ENCODE measurements around the gene COL4A3.

COL4A3 gene

DNA sequence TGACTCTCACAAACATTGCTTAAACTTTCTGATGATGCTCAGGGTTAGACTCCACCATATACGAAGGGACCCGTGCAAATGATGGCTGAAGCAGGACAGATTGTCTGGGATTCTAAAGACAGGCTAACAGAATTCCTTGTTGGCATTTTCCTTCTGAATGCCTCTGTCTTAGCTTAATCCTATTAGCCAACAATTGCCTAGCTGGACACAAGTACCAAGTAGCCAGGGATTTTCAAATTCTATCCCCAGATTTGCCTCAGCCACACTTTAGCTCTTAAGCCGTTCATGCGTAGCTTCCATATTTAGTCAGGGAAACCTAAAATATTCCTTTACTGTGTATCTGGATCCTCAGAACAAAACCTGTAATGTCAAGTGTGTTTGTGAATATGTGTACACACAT, 40.0 kb downstream of the COL4A3 start:
- H2AFZ ChIP-seq (ENCODE audit: low read length): no peak overlapping the region

GRCh38 chr2:227205701-227206100, 41.3 kb downstream of the COL4A3 start:
- H3K9ac ChIP-seq (ENCODE audit: low read length): no peak overlapping the region
- H3K36me3 ChIP-seq (ENCODE audit: insufficient read depth, low read length): no peaks in the 10 kb centered on the region; the same call in 1 of the 2 replicates
- no peak overlapping the region for H3K27ac ChIP-seq (ENCODE audit: low read depth, low read length, poor library complexity, severe bottlenecking)
- H3K27me3 ChIP-seq (ENCODE audit: insufficient read depth, low read length): no peaks in the 10 kb centered on the region
- H4K20me1 ChIP-seq (ENCODE audit: insufficient read depth, low read length): no peaks in the 10 kb centered on the region
- no peaks in the 10 kb centered on the region for H3K4me1 ChIP-seq (ENCODE audit: insufficient read depth, low read length, severe bottlenecking)
- no peak overlapping the region for H2AFZ ChIP-seq (ENCODE audit: low read length)
- no peaks in the 10 kb centered on the region for H3K9me2 ChIP-seq (ENCODE audit: low read depth, low read length)
- TF ChIP-seq CTCF (IDR thresholded peaks at IDR 0.05; ENCODE audit: low read length) (no peak), EZH2 (IDR thresholded peaks at IDR 0.05; ENCODE audit: borderline replicate concordance, low read length) (no peak)
- H3K4me3 ChIP-seq (ENCODE audit: low read depth, low read length, poor library complexity, severe bottlenecking): no peak overlapping the region
- no peaks in the 10 kb centered on the region for H3F3A ChIP-seq (ENCODE audit: insufficient read depth, low read length)
- H3K9me3 ChIP-seq (ENCODE audit: low read length): no peaks in the 10 kb centered on the region
- H3K79me2 ChIP-seq (ENCODE audit: insufficient read depth, low read length): no peaks in the 10 kb centered on the region
- no peak overlapping the region for H3K4me2 ChIP-seq (ENCODE audit: low read length)

More for the DNA sequence above, 40.0 kb downstream of the COL4A3 start:
- Histone ChIP-seq H3K9me2 (ENCODE audit: low read depth, low read length) (no peaks in the 10 kb centered on the region), H3K27ac (ENCODE audit: low read depth, low read length, poor library complexity, severe bottlenecking) (no peak overlapping the region), H3K79me2 (ENCODE audit: insufficient read depth, low read length) (no peaks in the 10 kb centered on the region), H3F3A (ENCODE audit: insufficient read depth, low read length) (no peaks in the 10 kb centered on the region), H4K20me1 (ENCODE audit: insufficient read depth, low read length) (no peaks in the 10 kb centered on the region), H3K9ac (ENCODE audit: low read length) (no peak overlapping the region), H3K9me3 (ENCODE audit: low read length) (no peaks in the 10 kb centered on the region), H3K27me3 (ENCODE audit: insufficient read depth, low read length) (no peaks in the 10 kb centered on the region), H3K4me3 (ENCODE audit: low read depth, low read length, poor library complexity, severe bottlenecking) (no peak overlapping the region), H3K4me2 (ENCODE audit: low read length) (no peak overlapping the region), H3K36me3 (ENCODE audit: insufficient read depth, low read length) (no peaks in the 10 kb centered on the region; the same call in 1 of the 2 replicates), H3K4me1 (ENCODE audit: insufficient read depth, low read length, severe bottlenecking) (no peaks in the 10 kb centered on the region)
- no peak for TF ChIP-seq EZH2 (IDR thresholded peaks at IDR 0.05; ENCODE audit: borderline replicate concordance, low read length)

DNA sequence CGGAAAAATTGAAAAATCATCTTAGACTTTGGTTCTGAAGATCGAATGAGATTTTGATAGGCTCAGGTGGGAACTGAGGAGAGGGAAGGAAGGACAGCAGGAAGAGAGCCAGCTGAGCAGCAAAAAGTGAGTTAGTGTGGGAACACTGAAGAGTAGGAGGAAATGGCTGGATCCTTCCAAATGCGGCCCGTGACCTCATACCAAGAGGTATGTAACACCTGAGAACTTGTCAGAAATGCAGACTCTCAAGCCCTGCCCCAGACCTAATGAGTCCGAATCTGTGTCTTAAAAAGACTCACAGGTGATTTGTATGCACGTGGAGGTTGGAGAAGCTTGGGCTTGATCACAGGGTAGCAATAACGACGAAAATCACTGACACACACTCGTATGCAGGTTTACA, 42.0 kb downstream of the COL4A3 start:
- Histone ChIP-seq H3K9me3 (ENCODE audit: low read length) (no peaks in the 10 kb centered on the region), H3K27ac (ENCODE audit: low read depth, low read length, poor library complexity, severe bottlenecking) (no peak overlapping the region), H3K4me2 (ENCODE audit: low read length) (no peak overlapping the region), H3K27me3 (ENCODE audit: insufficient read depth, low read length) (no peaks in the 10 kb centered on the region), H3K79me2 (ENCODE audit: insufficient read depth, low read length) (no peaks in the 10 kb centered on the region), H4K20me1 (ENCODE audit: insufficient read depth, low read length) (no peaks in the 10 kb centered on the region), H3F3A (ENCODE audit: insufficient read depth, low read length) (no peaks in the 10 kb centered on the region), H3K4me1 (ENCODE audit: insufficient read depth, low read length, severe bottlenecking) (no peaks in the 10 kb centered on the region), H3K9ac (ENCODE audit: low read length) (no peak overlapping the region), H3K36me3 (ENCODE audit: insufficient read depth, low read length) (no peaks in the 10 kb centered on the region; the same call in 1 of the 2 replicates), H2AFZ (ENCODE audit: low read length) (no peak overlapping the region), H3K9me2 (ENCODE audit: low read depth, low read length) (no peaks in the 10 kb centered on the region), H3K4me3 (ENCODE audit: low read depth, low read length, poor library complexity, severe bottlenecking) (no peak overlapping the region)
- no peak for TF ChIP-seq CTCF (IDR thresholded peaks at IDR 0.05; ENCODE audit: low read length)
- no peak for TF ChIP-seq EZH2 (IDR thresholded peaks at IDR 0.05; ENCODE audit: borderline replicate concordance, low read length)

GRCh38 chr2:227207573-227207972, 43.1 kb downstream of the COL4A3 start:
- Histone ChIP-seq H3K36me3 (ENCODE audit: insufficient read depth, low read length) (no peaks in the 10 kb centered on the region; the same call in 1 of the 2 replicates), H3K4me1 (ENCODE audit: insufficient read depth, low read length, severe bottlenecking) (no peaks in the 10 kb centered on the region), H3K9ac (ENCODE audit: low read length) (no peak overlapping the region), H3K4me2 (ENCODE audit: low read length) (no peak overlapping the region), H2AFZ (ENCODE audit: low read length) (no peak overlapping the region), H3K9me3 (ENCODE audit: low read length) (no peaks in the 10 kb centered on the region), H3F3A (ENCODE audit: insufficient read depth, low read length) (no peaks in the 10 kb centered on the region), H3K79me2 (ENCODE audit: insufficient read depth, low read length) (no peaks in the 10 kb centered on the region), H3K4me3 (ENCODE audit: low read depth, low read length, poor library complexity, severe bottlenecking) (no peak overlapping the region), H3K27me3 (ENCODE audit: insufficient read depth, low read length) (no peaks in the 10 kb centered on the region), H3K9me2 (ENCODE audit: low read depth, low read length) (no peaks in the 10 kb centered on the region), H4K20me1 (ENCODE audit: insufficient read depth, low read length) (no peaks in the 10 kb centered on the region), H3K27ac (ENCODE audit: low read depth, low read length, poor library complexity, severe bottlenecking) (no peak overlapping the region)
- no peak for TF ChIP-seq CTCF (IDR thresholded peaks at IDR 0.05; ENCODE audit: low read length)

Data from OCI-LY1 (cell line).